Sigmoid colon (tissue), 7 donors: ENCODE results near the gene EHD2. TPM values are rescaled to one million over a fixed set of nuclear protein-coding genes. Genes with fewer than 3 reads are reported as not detected.
"Not testable (repeated sequence)": the region's sequence is repeated elsewhere in the genome, so short reads cannot be mapped to it uniquely, and the experiment has no call there.

Experiments
- DNase-seq: peaks from one replicate; pipeline ENCODE4 v3.0.0-alpha.2; 2019
- H3K27ac ChIP-seq, 4 donors: fragments of 200-600 bp; sonication (generic); one replicate each; pipeline ENCODE4 v1.5.1; 2016 to 2019; ENCODE audit warnings: mild to moderate bottlenecking in 1 of 4
- H3K27me3 ChIP-seq, 3 donors: fragments of 200-600 bp; sonication (generic); one replicate each; pipeline ENCODE4 v1.5.1; 2019; ENCODE audit warnings: mild to moderate bottlenecking in 1 of 3
- H3K36me3 ChIP-seq, 4 donors: fragments of 200-600 bp; sonication (generic); one replicate each; pipeline ENCODE4 v1.5.1; 2016 to 2019
- H3K4me1 ChIP-seq, 4 donors: fragments of 200-600 bp; sonication (generic); one replicate each; pipeline ENCODE4 v1.5.1; 2017 to 2019
- H3K4me3 ChIP-seq, 4 donors: fragments of 200-600 bp; sonication (generic); one replicate each; pipeline ENCODE4 v1.5.1; 2017 to 2019; ENCODE audit warnings: mild to moderate bottlenecking in 2 of 4, moderate library complexity in 1 of 4
- H3K9me3 ChIP-seq, 4 donors: fragments of 200-600 bp in 3 of 4; sonication (generic) in 3 of 4; one replicate each; pipeline versions ENCODE4 v1.5.1 to v1.6.1; 2013 to 2019
- EP300 ChIP-seq, 4 donors: sonication (generic); formaldehyde crosslinking; IDR thresholded peaks; one replicate each; pipeline ENCODE4 v1.6.1; 2017; ENCODE audit warnings: antibody characterized with exemption in 4 of 4
- POLR2A ChIP-seq, 2 donors: fragments of 450-650 bp; IDR thresholded peaks; one replicate each; pipeline ENCODE4 v1.6.1; 2016; ENCODE audit warnings: antibody characterized with exemption in 2 of 2, mild to moderate bottlenecking in 2 of 2, moderate library complexity in 2 of 2
- POLR2AphosphoS5 ChIP-seq, 4 donors: sonication (generic); formaldehyde crosslinking; IDR thresholded peaks; one replicate each; pipeline ENCODE4 v1.6.1; 2017; ENCODE audit warnings: antibody characterized with exemption in 4 of 4
- WGBS, 2 donors: extraction: QIAGEN DNeasy Blood & Tissue Kit; methylation state at CpG; one replicate each; pipeline ENCODE4 v1.1.7; 2013; 5-methylcytosine and 5-hydroxymethylcytosine counted together
- intact Hi-C: fragments of 100-400 bp; cut with DNase I; formaldehyde crosslinking; loops from one replicate; pipeline ENCODE4 v1.15.1; 2023
- polyA plus RNA-seq, 3 donors: library from polyadenylated mRNA; stranded (reverse); fragments of 200-250 nt; gene quantifications; one replicate each; pipeline ENCODE4 v1.2.3, GENCODE V29; 2013
- total RNA-seq, 4 donors: library from RNA; depleted of rRNA; stranded (reverse); fragments of >200 nt; gene quantifications; one replicate each; pipeline ENCODE4 v1.1.0, GENCODE V29; 2016
- TF ChIP-seq, protein P1 (sequence below), 4 experiments: fragments of 450-650 bp in 3 of 4; fragments of 200-600 bp in 1 of 4; IDR thresholded peaks; one replicate each; pipeline ENCODE4 v1.5.1; 2016 to 2019; ENCODE audit warnings: antibody characterized with exemption in 4 of 4, mild to moderate bottlenecking in 3 of 4, moderate library complexity in 2 of 4
- donor health status: healthy with polysubstance abuse.
- donor health status: Bipolar disorder and iron deficiency.
- donor health status: healthy.

EHD2 gene
- total and polyA plus RNA-seq, 7 donors: 3.5 to 184 (median 41.8) TPM

GRCh38 chr19:47723581-47723940, 10.3 kb downstream of the EHD2 start:
- intact Hi-C loops: no loop called here
- peak; percentile 95 for DNase-seq
- TF ChIP-seq POLR2AphosphoS5 (IDR thresholded peaks at IDR 0.05) (peak in 3 of 4 donors; percentile 18 to 61 (median 44)), EP300 (IDR thresholded peaks at IDR 0.05) (no peak)
- TF ChIP-seq, protein P1, sequence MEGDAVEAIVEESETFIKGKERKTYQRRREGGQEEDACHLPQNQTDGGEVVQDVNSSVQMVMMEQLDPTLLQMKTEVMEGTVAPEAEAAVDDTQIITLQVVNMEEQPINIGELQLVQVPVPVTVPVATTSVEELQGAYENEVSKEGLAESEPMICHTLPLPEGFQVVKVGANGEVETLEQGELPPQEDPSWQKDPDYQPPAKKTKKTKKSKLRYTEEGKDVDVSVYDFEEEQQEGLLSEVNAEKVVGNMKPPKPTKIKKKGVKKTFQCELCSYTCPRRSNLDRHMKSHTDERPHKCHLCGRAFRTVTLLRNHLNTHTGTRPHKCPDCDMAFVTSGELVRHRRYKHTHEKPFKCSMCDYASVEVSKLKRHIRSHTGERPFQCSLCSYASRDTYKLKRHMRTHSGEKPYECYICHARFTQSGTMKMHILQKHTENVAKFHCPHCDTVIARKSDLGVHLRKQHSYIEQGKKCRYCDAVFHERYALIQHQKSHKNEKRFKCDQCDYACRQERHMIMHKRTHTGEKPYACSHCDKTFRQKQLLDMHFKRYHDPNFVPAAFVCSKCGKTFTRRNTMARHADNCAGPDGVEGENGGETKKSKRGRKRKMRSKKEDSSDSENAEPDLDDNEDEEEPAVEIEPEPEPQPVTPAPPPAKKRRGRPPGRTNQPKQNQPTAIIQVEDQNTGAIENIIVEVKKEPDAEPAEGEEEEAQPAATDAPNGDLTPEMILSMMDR (IDR thresholded peaks at IDR 0.05): no peak
- Histone ChIP-seq H3K4me1 (peaks cover 0 to 86% (median 84%) of the 10 kb centered on the region in 4 donors), H3K9me3 (no peaks in the 10 kb centered on the region), H3K36me3 (peaks cover 11 to 38% (median 21%) of the 10 kb centered on the region in 4 donors), H3K4me3 (peak overlapping the region; percentile 9 to 36 (median 31)), H3K27ac (peak overlapping the region; percentile 92 to 99 (median 96)), H3K27me3 (no peaks in the 10 kb centered on the region)
- 9 to 37% methylated on average over 7 of the region's 7 CpGs for WGBS, 2 donors

GRCh38 chr19:47725759-47726401, 12.7 kb downstream of the EHD2 start:
- WGBS, 2 donors: 89 to 93% methylated on average over 48 of the region's 48 CpGs
- no peaks in the 10 kb centered on the region for H3K9me3 ChIP-seq
- no peaks in the 10 kb centered on the region for H3K27me3 ChIP-seq
- H3K4me3 ChIP-seq: no peak overlapping the region
- peak overlapping the region; percentile 92 to 99 (median 96) for H3K27ac ChIP-seq
- no peak for DNase-seq
- peaks cover 11 to 45% (median 28%) of the 10 kb centered on the region in 4 donors for H3K36me3 ChIP-seq
- H3K4me1 ChIP-seq: peaks cover 0 to 84% (median 79%) of the 10 kb centered on the region in 4 donors
- TF ChIP-seq POLR2AphosphoS5 (IDR thresholded peaks at IDR 0.05): peak in 1 of 4 donors; percentile 6
- TF ChIP-seq, protein P1 (IDR thresholded peaks at IDR 0.05): no peak
- no peak for TF ChIP-seq POLR2A (IDR thresholded peaks at IDR 0.05)
- intact Hi-C loops: no loop called here

DNA sequence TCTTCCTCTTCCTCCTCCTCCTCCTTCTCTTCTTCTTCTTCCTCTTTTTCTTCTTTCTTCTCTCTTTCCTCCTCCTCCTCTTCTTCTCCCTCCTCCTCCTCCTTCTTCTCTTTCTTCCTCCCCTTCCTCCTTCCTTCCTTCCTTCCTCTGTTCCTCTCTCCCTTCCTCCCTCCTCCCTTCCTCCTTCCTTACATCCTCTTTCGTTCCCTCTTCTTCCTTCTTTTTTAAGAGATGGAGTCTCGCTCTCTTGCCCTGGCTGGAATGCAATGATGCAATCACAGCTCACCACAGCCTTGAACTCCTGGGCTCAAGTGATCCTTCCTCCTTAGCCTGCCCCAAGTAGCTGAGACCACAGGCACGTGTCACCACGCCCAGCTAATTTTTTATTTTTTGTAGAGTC, 13.2 kb downstream of the EHD2 start:
- no peak for DNase-seq
- peak overlapping the region; percentile 92 to 99 (median 96) for H3K27ac ChIP-seq
- peaks cover 0 to 78% (median 76%) of the 10 kb centered on the region in 4 donors for H3K4me1 ChIP-seq
- peaks cover 11 to 51% (median 29%) of the 10 kb centered on the region in 4 donors for H3K36me3 ChIP-seq
- H3K4me3 ChIP-seq: no peak overlapping the region
- no peaks in the 10 kb centered on the region for H3K9me3 ChIP-seq
- intact Hi-C loops: no loop called here
- H3K27me3 ChIP-seq: no peaks in the 10 kb centered on the region
- TF ChIP-seq, protein P1 (IDR thresholded peaks at IDR 0.05): no peak
- no peak for TF ChIP-seq POLR2AphosphoS5 (IDR thresholded peaks at IDR 0.05)
- no peak for TF ChIP-seq EP300 (IDR thresholded peaks at IDR 0.05)
- TF ChIP-seq POLR2A (IDR thresholded peaks at IDR 0.05): no peak
- WGBS, 2 donors: 64 to 74% methylated on average over 4 of the region's 4 CpGs

DNA sequence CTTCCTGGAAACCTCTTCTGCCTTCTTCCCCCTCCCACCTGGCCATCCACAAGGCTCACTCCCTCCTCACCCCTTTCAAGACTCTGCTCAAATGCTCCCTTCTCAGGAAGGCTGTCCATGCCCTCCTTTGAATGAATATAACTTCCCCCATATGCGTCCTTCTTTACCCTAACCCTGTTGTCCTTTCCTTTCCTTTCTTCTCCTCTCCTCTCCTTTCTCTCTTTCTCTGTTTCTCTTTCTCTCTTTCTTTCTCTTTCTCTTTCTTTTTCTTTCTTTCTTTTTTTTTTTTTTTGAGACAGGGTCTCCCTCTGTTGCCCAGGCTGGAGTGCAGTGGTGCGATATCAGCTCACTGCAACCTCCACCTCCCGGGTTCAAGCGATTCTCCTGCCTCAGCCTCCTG, 15.1 kb downstream of the EHD2 start:
- intact Hi-C loops, DNase-seq, H3K4me3 ChIP-seq, H3K27me3 ChIP-seq, H3K9me3 ChIP-seq: not testable (repeated sequence)
- Histone ChIP-seq H3K4me1 (peaks cover 0 to 63% (median 60%) of the 10 kb centered on the region in 4 donors), H3K27ac (peak overlapping the region; percentile 92 to 99 (median 96)), H3K36me3 (peaks cover 11 to 68% (median 35%) of the 10 kb centered on the region in 4 donors)
- 85% methylated on average over 4 of the region's 4 CpGs for WGBS, 2 donors

DNA sequence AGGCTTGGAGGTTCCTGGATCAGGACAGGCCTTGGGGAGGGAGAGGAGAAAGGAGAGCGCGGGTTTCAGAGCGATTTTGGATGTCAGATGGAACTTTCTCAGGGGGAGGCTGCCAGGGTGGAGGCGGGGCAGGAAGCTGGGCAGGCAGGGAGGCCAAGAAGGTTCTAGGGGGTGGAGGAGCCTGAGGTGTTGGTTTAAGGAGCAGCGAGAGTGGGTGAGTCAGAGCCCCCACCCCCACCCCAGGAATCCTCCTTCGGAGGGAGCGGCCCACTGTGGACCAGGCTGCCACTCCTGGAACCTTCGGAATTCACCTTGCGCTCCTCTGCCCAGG, 16.2 kb downstream of the EHD2 start:
- peaks cover 0 to 52% (median 49%) of the 10 kb centered on the region in 4 donors for H3K4me1 ChIP-seq
- H3K4me3 ChIP-seq: peak overlapping the region in 2 of 4 donors; percentile 0 to 11
- H3K36me3 ChIP-seq: peaks cover 11 to 78% (median 40%) of the 10 kb centered on the region in 4 donors
- 8% methylated on average over 9 of the region's 9 CpGs for WGBS, 2 donors
- H3K27ac ChIP-seq: peak overlapping the region; percentile 92 to 99 (median 96)
- intact Hi-C loops: no loop called here
- no peaks in the 10 kb centered on the region for H3K27me3 ChIP-seq
- H3K9me3 ChIP-seq: no peaks in the 10 kb centered on the region
- DNase-seq: peak; percentile 90
- TF ChIP-seq, protein P1 (IDR thresholded peaks at IDR 0.05): no peak
- TF ChIP-seq EP300 (IDR thresholded peaks at IDR 0.05): no peak
- TF ChIP-seq POLR2AphosphoS5 (IDR thresholded peaks at IDR 0.05): no peak
- no peak for TF ChIP-seq POLR2A (IDR thresholded peaks at IDR 0.05)
